Activated effector memory CD4-positive, alpha-beta T cell treated with Interleukin-2 at 50 U/mL for 16 hours (primary cell): ENCODE measurements around the gene ZNRF1.
"Not testable (repeated sequence)": the region's sequence is repeated elsewhere in the genome, so short reads cannot be mapped to it uniquely, and the experiment has no call there.

ENCODE experiments used
- DNase-seq: peaks from one replicate; pipeline ENCODE4 v3.0.0-alpha.2; 2020

The ZNRF1 gene

GRCh38 chr16:75003931-75004330 is 5.1 kb downstream of the ZNRF1 start:
- DNase-seq = no peak

- no peak for DNase-seq
Observed at GRCh38 chr16:75004460-75004859, 5.6 kb downstream of the ZNRF1 start.

- no peak for DNase-seq
Observed at GRCh38 chr16:75005697-75006096, 6.9 kb downstream of the ZNRF1 start.

GRCh38 chr16:75007443-75007842 is 8.6 kb downstream of the ZNRF1 start:
- DNase-seq = no peak

- DNase-seq = no peak
Observed at GRCh38 chr16:75010427-75010826, 11.6 kb downstream of the ZNRF1 start.

- no peak for DNase-seq
Observed at GRCh38 chr16:75011634-75012307, 12.9 kb downstream of the ZNRF1 start.

- no peak for DNase-seq
Observed at GRCh38 chr16:75012380-75013081, 13.7 kb downstream of the ZNRF1 start.

- DNase-seq = not testable (repeated sequence)
Observed at GRCh38 chr16:75013123-75013522, 14.3 kb downstream of the ZNRF1 start.

GRCh38 chr16:75014318-75014717 is 15.5 kb downstream of the ZNRF1 start:
- no peak for DNase-seq

GRCh38 chr16:75016451-75017081 is 17.7 kb downstream of the ZNRF1 start:
- not testable (repeated sequence) for DNase-seq

- no peak for DNase-seq
Observed at GRCh38 chr16:75017670-75018525, 19.1 kb downstream of the ZNRF1 start.

GRCh38 chr16:75019007-75019406 is 20.2 kb downstream of the ZNRF1 start:
- no peak for DNase-seq

GRCh38 chr16:75019586-75019985 is 20.8 kb downstream of the ZNRF1 start:
- no peak for DNase-seq

GRCh38 chr16:75021410-75021809 is 22.6 kb downstream of the ZNRF1 start:
- DNase-seq = no peak

GRCh38 chr16:75022567-75022966 is 23.7 kb downstream of the ZNRF1 start:
- DNase-seq = no peak

- DNase-seq = no peak
Observed at GRCh38 chr16:75023009-75023408, 24.2 kb downstream of the ZNRF1 start.

GRCh38 chr16:75024182-75024581 is 25.4 kb downstream of the ZNRF1 start:
- no peak for DNase-seq

GRCh38 chr16:75024594-75024993 is 25.8 kb downstream of the ZNRF1 start:
- no peak for DNase-seq

GRCh38 chr16:75025761-75026160 is 26.9 kb downstream of the ZNRF1 start:
- no peak for DNase-seq

GRCh38 chr16:75026239-75026891 is 27.5 kb downstream of the ZNRF1 start:
- not testable (repeated sequence) for DNase-seq

- DNase-seq = no peak
Observed at GRCh38 chr16:75026892-75027391, 28.1 kb downstream of the ZNRF1 start.

- DNase-seq = no peak
Observed at GRCh38 chr16:75027520-75028300, 28.9 kb downstream of the ZNRF1 start.
